Measurements from ENCODE around the gene MPRIP. TPM values are rescaled to one million over a fixed set of nuclear protein-coding genes. Genes with fewer than 3 reads are reported as not detected.

The MPRIP gene
- polyA plus RNA-seq, 1 of the 3 experiments (the other 2 are of a cell fraction) = 64.4 TPM

- Histone ChIP-seq H3K27ac (ENCODE audit: low read depth in 2 of 2, low read length in 1 of 2) (peak overlapping the region; percentile 66 to 93), H2AFZ (ENCODE audit: low read depth) (no peak overlapping the region), H3K36me3 (replicated peaks in 1 of 2; ENCODE audit: control insufficient read depth in 1 of 2, insufficient read depth in 2 of 2, low read length in 1 of 2) (peaks cover 32 to 56% of the 10 kb centered on the region in 2 experiments), H3K9me3 (no peaks in the 10 kb centered on the region), H4K20me1 (ENCODE audit: insufficient read depth) (no peaks in the 10 kb centered on the region; the same call in 1 of the 2 replicates), H3K79me2 (ENCODE audit: insufficient read depth) (peaks cover 7% of the 10 kb centered on the region; the same call in 1 of the 2 replicates), H3K4me3 (ENCODE audit: low read depth in 2 of 2, low read length in 1 of 2) (no peak overlapping the region; a peak in 1 of 4 replicates), H3K9me2 (no peaks in the 10 kb centered on the region), H3F3A (replicated peaks; ENCODE audit: insufficient read depth) (peaks cover 51% of the 10 kb centered on the region), H3K27me3 (ENCODE audit: insufficient read depth) (no peaks in the 10 kb centered on the region), H3K9ac (peak overlapping the region; percentile 49), H3K4me2 (peak overlapping the region; percentile 36), H3K4me1 (ENCODE audit: control insufficient read depth in 1 of 2, insufficient read depth in 2 of 2, low read depth in 1 of 2, low read length in 1 of 2) (peaks cover 5 to 37% of the 10 kb centered on the region in 2 experiments; a peak in 3 of 4 replicates)
- TF ChIP-seq RAD21 (IDR thresholded peaks at IDR 0.05; ENCODE audit: low read length) (no peak), TCF12 (IDR thresholded peaks at IDR 0.05) (no peak), GATA2 (CRISPR knock-in tag; IDR thresholded peaks at IDR 0.05) (no peak), YY1 (IDR thresholded peaks at IDR 0.05; ENCODE audit: low read depth) (no peak), EP300 (IDR thresholded peaks at IDR 0.05; ENCODE audit: borderline replicate concordance in 1 of 2, low read depth in 1 of 2, low read length in 1 of 2) (no peak; a peak in 1 of 4 replicates), POLR2AphosphoS5 (IDR thresholded peaks at IDR 0.05; ENCODE audit: low read depth, low read length) (no peak), MEF2A (IDR thresholded peaks at IDR 0.05; ENCODE audit: borderline replicate concordance, low read depth) (no peak), FOSL2 (IDR thresholded peaks at IDR 0.05; ENCODE audit: borderline replicate concordance, low read depth) (no peak), RCOR1 (IDR thresholded peaks at IDR 0.05; ENCODE audit: low read length) (no peak), SMC3 (IDR thresholded peaks at IDR 0.05; ENCODE audit: low read depth, low read length) (no peak), EZH2phosphoT487 (IDR thresholded peaks at IDR 0.05; ENCODE audit: borderline replicate concordance, low read depth) (no peak), TAF1 (IDR thresholded peaks at IDR 0.05; ENCODE audit: borderline replicate concordance, low read depth, low read length) (no peak), CTCF (IDR thresholded peaks at IDR 0.05) (no peak), CHD2 (IDR thresholded peaks at IDR 0.05; ENCODE audit: low read length, partially characterized antibody) (no peak), RXRA (IDR thresholded peaks at IDR 0.05; ENCODE audit: borderline replicate concordance, low read depth) (no peak), IRF3 (IDR thresholded peaks at IDR 0.05; ENCODE audit: low read depth, low read length) (no peak)
- TF ChIP-seq, protein P1, sequence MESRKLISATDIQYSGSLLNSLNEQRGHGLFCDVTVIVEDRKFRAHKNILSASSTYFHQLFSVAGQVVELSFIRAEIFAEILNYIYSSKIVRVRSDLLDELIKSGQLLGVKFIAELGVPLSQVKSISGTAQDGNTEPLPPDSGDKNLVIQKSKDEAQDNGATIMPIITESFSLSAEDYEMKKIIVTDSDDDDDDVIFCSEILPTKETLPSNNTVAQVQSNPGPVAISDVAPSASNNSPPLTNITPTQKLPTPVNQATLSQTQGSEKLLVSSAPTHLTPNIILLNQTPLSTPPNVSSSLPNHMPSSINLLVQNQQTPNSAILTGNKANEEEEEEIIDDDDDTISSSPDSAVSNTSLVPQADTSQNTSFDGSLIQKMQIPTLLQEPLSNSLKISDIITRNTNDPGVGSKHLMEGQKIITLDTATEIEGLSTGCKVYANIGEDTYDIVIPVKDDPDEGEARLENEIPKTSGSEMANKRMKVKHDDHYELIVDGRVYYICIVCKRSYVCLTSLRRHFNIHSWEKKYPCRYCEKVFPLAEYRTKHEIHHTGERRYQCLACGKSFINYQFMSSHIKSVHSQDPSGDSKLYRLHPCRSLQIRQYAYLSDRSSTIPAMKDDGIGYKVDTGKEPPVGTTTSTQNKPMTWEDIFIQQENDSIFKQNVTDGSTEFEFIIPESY (IDR thresholded peaks at IDR 0.05; ENCODE audit: borderline replicate concordance, low read depth) = no peak
- TF ChIP-seq, protein P2, sequence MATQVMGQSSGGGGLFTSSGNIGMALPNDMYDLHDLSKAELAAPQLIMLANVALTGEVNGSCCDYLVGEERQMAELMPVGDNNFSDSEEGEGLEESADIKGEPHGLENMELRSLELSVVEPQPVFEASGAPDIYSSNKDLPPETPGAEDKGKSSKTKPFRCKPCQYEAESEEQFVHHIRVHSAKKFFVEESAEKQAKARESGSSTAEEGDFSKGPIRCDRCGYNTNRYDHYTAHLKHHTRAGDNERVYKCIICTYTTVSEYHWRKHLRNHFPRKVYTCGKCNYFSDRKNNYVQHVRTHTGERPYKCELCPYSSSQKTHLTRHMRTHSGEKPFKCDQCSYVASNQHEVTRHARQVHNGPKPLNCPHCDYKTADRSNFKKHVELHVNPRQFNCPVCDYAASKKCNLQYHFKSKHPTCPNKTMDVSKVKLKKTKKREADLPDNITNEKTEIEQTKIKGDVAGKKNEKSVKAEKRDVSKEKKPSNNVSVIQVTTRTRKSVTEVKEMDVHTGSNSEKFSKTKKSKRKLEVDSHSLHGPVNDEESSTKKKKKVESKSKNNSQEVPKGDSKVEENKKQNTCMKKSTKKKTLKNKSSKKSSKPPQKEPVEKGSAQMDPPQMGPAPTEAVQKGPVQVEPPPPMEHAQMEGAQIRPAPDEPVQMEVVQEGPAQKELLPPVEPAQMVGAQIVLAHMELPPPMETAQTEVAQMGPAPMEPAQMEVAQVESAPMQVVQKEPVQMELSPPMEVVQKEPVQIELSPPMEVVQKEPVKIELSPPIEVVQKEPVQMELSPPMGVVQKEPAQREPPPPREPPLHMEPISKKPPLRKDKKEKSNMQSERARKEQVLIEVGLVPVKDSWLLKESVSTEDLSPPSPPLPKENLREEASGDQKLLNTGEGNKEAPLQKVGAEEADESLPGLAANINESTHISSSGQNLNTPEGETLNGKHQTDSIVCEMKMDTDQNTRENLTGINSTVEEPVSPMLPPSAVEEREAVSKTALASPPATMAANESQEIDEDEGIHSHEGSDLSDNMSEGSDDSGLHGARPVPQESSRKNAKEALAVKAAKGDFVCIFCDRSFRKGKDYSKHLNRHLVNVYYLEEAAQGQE (IDR thresholded peaks at IDR 0.05; ENCODE audit: low read depth, low read length) = no peak
- TF ChIP-seq, protein P3, sequence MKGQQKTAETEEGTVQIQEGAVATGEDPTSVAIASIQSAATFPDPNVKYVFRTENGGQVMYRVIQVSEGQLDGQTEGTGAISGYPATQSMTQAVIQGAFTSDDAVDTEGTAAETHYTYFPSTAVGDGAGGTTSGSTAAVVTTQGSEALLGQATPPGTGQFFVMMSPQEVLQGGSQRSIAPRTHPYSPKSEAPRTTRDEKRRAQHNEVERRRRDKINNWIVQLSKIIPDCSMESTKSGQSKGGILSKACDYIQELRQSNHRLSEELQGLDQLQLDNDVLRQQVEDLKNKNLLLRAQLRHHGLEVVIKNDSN (IDR thresholded peaks at IDR 0.05; ENCODE audit: borderline replicate concordance, low read depth) = no peak
- POLR2A ChIA-PET = no interaction called here
- CTCF ChIA-PET = interaction anchor here (0.7 to 1.9 kb wide), 2 partner anchors 10 to 114 kb away, joined by 3 to 10 read pairs; no protein-coding TSS in a partner anchor
- 28% methylated on average over 3 of the region's 3 CpGs for WGBS (ENCODE audit: low lambda C conversion rate)
- DNase-seq = no peak
These were observed 109.3 kb downstream of the MPRIP start for GRCh38 chr17:17151541-17151940.
